GM18519 (cell line): ENCODE measurements around the gene FXYD4.
"Not testable (repeated sequence)": the region's sequence is repeated elsewhere in the genome, so short reads cannot be mapped to it uniquely, and the experiment has no call there.

Source experiments
- ATAC-seq: cut with Tn5 transposase; IDR thresholded peaks from one replicate; pipeline ENCODE4 v1.9.1; 2021; ENCODE audit warnings: mild to moderate bottlenecking, moderate library complexity; ENCODE audit not compliant: unreplicated experiment, low FRiP score

FXYD4 gene

GRCh38 chr10:43374194-43374593, 2.8 kb downstream of the FXYD4 start:
- ATAC-seq: no peak

- no peak for ATAC-seq
Measured at GRCh38 chr10:43375401-43376020, 4.1 kb downstream of the FXYD4 start.

- ATAC-seq: no peak
Measured at GRCh38 chr10:43376046-43376635, 4.7 kb downstream of the FXYD4 start.

GRCh38 chr10:43376828-43377423, 5.5 kb downstream of the FXYD4 start:
- no peak for ATAC-seq

- no peak for ATAC-seq
Measured at GRCh38 chr10:43377424-43377883, 6.0 kb downstream of the FXYD4 start.

- no peak for ATAC-seq
Measured at GRCh38 chr10:43380610-43381222, 9.3 kb downstream of the FXYD4 start.

GRCh38 chr10:43383204-43383971, 12.0 kb downstream of the FXYD4 start:
- ATAC-seq: no peak

GRCh38 chr10:43384252-43385221, 13.1 kb downstream of the FXYD4 start:
- ATAC-seq: no peak

GRCh38 chr10:43385412-43386004, 14.1 kb downstream of the FXYD4 start:
- ATAC-seq: no peak

- no peak for ATAC-seq
Measured at GRCh38 chr10:43386549-43386948, 15.1 kb downstream of the FXYD4 start.

- no peak for ATAC-seq
Measured at GRCh38 chr10:43386981-43387677, 15.7 kb downstream of the FXYD4 start.

GRCh38 chr10:43387678-43388032, 16.2 kb downstream of the FXYD4 start:
- no peak for ATAC-seq

- no peak for ATAC-seq
Measured at GRCh38 chr10:43389867-43390266, 18.4 kb downstream of the FXYD4 start.

- ATAC-seq: no peak
Measured at GRCh38 chr10:43390333-43390732, 18.9 kb downstream of the FXYD4 start.

GRCh38 chr10:43390759-43391158, 19.3 kb downstream of the FXYD4 start:
- ATAC-seq: no peak

GRCh38 chr10:43391496-43391895, 20.1 kb downstream of the FXYD4 start:
- no peak for ATAC-seq

GRCh38 chr10:43392748-43393147, 21.3 kb downstream of the FXYD4 start:
- no peak for ATAC-seq

- ATAC-seq: not testable (repeated sequence)
Measured at GRCh38 chr10:43393186-43393585, 21.8 kb downstream of the FXYD4 start.
